OCI-M1 (cell line): ENCODE measurements around the gene STRAP.
"Not testable (repeated sequence)": the region's sequence is repeated elsewhere in the genome, so short reads cannot be mapped to it uniquely, and the experiment has no call there.

Experiments used
- DNase-seq: peaks from one replicate; lab custom pipeline; 2025; lab: John Stamatoyannopoulos, UW

Gene STRAP

GRCh38 chr12:15873556-15873955, 8.6 kb upstream of the STRAP start:
- DNase-seq, result no peak

- DNase-seq, result not testable (repeated sequence)
These were observed 7.5 kb upstream of the STRAP start for GRCh38 chr12:15874556-15875145.

DNA sequence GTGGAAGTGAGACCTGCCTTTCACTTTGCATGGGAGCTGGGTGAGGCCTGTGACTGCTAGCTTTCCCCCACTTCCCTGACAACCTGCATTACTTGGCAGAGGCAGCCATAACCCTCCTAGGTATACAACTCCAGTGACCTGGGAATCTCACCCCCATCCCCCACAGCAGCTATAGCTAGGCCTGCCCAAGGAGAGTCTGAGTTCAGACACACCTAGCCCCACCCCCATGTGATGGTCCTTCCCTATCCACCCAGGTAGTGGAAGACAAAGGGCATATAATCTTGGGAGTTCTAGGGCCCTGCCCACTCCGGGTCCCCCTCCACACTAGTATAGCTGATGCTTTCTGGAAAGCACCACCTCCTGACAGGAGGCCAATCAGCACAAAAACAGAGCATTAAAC, 6.3 kb upstream of the STRAP start:
- no peak for DNase-seq

DNA sequence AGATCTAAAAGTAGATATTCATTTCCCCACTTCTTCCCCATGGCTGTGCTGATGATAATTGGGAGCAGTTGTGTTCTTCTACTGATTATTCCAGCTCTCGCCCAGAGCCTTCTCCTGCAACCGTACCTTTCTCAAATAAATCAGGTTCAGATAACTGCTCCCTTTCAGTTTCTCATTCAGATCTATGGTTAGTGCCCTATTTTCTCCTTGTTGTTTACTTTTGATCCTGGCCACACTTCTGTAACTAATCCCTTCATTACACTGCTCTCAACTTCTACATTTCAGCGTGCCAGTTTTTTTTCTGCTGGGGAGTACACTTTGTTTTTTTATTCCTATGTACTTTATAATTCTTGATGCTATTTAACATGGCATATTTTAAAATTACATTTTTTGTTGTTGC, 2.8 kb upstream of the STRAP start:
- DNase-seq, result no peak

DNA sequence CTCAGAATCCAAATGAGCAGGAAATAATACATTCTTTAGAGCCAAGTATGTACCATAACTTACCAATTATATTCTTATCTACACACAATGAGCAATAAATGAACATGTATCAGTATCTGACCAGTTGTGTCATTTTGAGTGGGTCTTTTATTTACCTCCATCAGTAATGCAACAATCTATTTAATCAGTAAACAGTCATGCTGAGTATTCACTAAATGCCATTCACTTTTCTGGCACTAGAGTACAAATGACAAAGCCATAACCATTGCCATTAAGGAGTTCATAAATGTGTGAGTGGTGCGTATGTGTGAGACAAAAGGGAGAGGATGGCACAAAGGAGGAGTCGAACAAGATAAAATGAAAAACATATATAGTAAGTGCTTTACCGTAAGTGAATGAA, 1.5 kb upstream of the STRAP start:
- no peak for DNase-seq

GRCh38 chr12:15883536-15883935, 1.3 kb downstream of the STRAP start:
- DNase-seq, result no peak

DNA sequence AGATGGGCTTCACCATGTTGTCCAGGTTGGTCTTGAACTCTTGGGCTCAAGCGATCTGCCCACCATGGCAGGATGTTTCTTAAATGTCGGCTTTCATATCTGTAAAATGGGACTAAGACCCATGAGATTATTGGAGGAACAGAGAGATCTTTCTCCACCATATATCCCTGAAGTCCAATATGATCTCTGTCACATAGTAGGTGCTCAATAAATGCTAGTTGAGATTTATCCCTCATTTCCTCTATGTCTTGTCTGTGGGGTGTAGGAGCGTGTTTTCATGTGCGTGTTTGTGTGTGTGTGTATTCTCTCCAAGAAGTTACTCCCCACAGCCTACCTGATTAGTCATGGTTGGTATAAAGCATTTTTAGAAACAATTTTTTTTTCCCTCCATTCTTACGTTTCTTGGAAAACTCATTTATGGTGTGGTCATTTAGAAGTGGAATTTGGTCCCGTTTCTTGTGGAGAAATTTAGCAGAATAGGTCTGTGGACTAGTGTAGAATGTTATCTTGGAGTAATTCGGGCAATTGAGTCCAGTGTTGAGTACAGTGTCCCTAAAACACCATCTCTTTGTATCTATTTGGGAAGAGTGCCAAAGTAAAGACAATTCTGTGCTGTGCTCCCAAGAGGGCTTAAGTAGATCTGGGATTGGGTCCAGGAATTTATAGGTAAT, 4.3 kb downstream of the STRAP start:
- DNase-seq, result no peak

- no peak for DNase-seq
These were observed 5.0 kb downstream of the STRAP start for GRCh38 chr12:15887043-15887817.

DNA sequence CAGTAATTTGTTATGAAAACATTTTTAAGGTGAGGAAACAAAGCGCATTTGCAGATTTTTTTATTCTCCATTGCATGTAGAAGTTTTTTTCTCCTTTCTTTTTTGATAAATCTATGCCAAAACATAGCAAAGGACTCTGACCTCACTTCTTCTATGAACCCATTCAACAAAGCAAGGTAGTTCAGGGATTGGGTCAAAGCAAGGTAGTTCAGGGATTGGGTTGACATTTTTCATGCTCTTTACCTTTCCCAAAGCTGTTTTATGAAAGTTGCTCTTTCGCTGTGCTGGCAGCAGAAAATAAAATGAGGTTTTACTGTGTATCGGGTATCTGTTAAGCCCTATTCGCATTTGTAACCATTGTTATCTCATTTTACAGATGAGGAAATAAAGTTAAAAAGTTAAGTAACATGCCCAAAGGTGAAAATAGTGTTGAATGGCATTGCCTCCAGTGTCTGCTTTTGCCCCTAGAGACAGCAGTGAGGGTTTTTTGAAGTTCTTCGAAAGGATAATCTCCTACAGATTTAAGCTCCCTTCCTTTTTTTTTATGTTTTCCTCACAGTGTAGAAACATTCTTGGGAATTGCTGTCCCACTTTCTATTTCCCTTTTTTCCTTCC, 10.6 kb downstream of the STRAP start:
- DNase-seq, result no peak

- no peak for DNase-seq
These were observed 11.1 kb downstream of the STRAP start for GRCh38 chr12:15893260-15893659.

DNA sequence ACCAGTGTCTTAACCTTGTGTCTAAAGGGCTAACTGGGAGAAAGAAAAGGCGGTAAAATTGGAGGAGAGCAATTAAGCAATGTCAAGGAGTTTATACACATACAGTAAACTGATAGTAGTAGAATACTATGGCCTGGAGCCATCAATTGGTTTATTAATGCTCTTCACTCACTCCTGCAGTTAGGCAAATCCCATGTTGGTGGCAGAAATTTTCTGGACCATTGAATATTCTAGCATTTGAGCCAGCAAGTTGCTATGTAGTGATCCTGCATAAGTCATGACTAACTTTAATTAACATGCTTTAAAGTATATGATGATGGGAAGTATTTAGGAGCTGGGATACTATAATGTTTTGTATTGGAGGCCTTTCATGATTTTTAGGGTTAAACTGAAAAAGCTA, 14.7 kb downstream of the STRAP start:
- DNase-seq, result no peak

- DNase-seq, result no peak
These were observed 15.2 kb downstream of the STRAP start for GRCh38 chr12:15897433-15897832.

- DNase-seq, result peak; percentile 66
These were observed 17.2 kb downstream of the STRAP start for GRCh38 chr12:15899282-15899870.

DNA sequence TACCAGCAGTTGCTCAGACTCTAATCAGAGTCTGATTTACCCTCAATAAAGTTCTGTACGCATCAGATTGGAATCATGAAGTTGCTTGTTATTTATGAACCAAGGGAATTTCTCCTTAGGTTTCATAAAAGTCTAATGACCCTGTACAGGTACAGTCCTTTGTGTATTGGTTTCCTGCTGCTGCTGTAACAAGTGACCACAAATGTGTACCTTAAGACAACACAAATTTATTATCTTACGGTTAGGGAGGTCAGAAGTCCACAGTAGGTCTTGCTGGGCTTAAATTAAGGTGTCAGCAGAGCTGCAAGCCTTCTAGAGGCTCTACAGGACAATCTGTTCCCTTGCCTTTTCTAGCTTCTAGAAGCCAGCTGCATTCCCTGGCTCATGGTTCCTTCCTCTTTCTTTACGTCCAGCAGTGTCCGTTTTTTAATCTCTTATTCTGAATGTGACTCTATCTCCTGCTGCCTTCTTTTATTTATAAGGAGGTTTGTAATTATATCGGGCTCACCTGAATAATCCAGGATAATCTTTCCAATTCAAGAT, 22.3 kb downstream of the STRAP start:
- DNase-seq, result no peak

DNA sequence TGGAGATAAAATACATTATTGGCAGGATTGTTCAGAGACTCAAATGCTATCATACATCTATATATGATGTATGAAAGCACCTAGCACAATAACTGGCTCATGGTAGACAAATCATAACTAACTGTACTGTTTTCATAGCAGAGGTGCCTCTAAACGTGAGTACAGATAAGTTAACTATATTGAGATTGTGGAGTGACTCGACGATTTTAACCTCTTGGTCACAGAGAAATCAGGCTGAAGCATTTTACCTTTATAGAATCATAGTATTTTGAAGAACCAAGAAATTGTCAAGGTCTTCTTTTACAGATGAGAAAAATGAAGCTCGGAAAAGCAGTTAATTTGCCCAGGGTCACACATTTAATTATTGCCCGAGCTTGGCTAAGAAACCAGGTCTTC, 28.3 kb downstream of the STRAP start:
- DNase-seq, result no peak

GRCh38 chr12:15910864-15911721, 28.9 kb downstream of the STRAP start, which contains the start of gene DERA:
DERA (plus strand) TSS chr12:15911332; CDS start chr12:15911384, 52 bp downstream.
- DNase-seq, result peak; percentile 86

DNA sequence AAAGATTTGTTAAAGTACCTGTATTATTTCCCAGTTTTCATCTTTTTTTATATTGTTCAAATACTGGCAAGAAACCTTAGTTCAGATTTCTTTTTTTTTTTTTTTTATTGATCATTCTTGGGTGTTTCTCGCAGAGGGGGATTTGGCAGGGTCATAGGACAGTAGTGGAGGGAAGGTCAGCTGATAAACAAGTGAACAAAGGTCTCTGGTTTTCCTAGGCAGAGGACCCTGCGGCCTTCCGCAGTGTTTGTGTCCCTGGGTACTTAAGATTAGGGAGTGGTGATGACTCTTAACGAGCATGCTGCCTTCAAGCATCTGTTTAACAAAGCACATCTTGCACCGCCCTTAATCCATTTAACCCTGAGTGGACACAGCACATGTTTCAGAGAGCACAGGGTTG, 29.7 kb downstream of the STRAP start:
- DNase-seq, result not testable (repeated sequence)

- DNase-seq, result not testable (repeated sequence)
These were observed 31.9 kb downstream of the STRAP start for GRCh38 chr12:15914131-15914530.

- DNase-seq, result no peak
These were observed 35.9 kb downstream of the STRAP start for GRCh38 chr12:15918066-15918465.

GRCh38 chr12:15919418-15919817, 37.2 kb downstream of the STRAP start:
- DNase-seq, result no peak

- no peak for DNase-seq
These were observed 42.8 kb downstream of the STRAP start for GRCh38 chr12:15924956-15925355.
